NCI-H146 (cell line): ENCODE data around the gene SLIT3.
"Not testable (repeated sequence)": the region's sequence is repeated elsewhere in the genome, so short reads cannot be mapped to it uniquely, and the experiment has no call there.

Source experiments
- DNase-seq: peaks from one replicate; lab custom pipeline; 2025; lab: John Stamatoyannopoulos, UW

SLIT3 gene

DNA sequence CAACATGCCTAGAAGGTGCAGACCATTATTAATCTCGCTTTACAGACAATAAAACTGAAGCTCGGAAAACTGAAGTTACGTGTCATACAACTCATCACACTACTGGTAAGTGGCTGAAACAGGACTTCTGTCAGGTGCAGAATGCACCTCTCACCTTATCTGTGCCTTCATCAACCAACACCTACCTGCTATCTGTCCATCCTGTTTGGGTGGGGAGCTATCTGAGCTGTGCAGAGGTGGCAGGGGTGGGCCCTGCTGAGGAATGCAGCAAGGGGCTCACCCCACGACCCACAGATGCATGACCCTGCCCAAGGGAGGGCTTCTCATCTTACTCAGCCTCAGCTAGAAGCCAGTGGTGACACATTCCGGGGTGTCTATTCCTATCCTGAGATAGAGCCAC is 81.6 kb downstream of the SLIT3 start:
- no peak for DNase-seq

DNA sequence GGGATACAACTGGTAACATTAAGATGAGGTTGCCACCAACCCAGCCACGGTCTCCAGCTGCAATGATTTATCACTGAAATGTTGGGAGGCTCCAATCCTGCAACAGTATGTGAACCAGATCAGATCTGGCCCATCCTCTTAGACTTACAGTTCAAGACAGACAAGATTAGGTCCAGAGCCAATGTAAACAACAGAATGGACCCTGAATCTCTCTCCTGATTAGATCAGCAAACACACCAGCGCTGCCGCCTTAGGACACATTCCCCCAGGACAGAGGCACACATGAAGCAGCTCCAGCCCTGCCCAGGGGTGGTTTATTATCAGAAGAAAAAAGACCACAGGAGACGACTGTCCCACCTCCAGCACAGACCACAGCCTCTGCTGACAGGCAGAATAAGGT is 82.1 kb downstream of the SLIT3 start:
- DNase-seq = no peak

DNA sequence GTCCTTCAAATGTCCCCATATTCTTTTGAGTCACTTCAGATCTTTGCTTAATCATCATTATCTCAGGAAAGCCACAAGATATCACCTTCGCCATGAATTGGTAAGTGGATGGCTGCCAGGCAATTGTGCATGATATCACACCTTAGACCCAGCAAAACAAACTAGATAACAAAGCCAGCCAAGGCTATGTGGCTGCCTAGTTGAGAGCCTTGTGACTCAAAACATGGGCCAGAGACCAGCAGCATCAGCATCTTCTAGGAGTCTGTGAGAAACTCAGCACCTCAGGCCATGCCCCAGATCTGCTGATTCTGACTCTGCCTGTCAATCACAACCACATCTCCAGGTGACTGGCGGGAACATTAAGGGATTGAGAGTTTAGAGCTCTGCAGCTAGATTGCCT is 82.8 kb downstream of the SLIT3 start:
- DNase-seq = no peak

DNA sequence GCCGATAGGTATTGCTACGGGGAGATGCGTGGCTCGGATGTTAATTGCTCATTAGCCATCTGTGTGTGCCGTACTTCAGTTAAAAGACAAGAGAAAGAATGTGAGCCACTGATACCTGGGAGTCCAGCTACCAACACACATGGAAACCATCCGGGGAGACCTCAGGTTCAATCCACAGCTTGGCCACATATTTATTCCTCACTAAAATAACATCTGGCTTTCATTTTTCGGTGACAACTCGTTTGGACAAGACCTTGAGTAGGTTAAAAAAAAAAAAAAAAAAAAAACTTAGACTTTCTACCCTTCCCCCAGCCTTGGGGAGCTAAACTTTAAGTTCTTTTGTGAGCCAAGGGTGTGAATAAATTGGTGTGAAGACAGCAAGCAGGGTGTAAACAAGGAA is 84.1 kb downstream of the SLIT3 start:
- no peak for DNase-seq

DNA sequence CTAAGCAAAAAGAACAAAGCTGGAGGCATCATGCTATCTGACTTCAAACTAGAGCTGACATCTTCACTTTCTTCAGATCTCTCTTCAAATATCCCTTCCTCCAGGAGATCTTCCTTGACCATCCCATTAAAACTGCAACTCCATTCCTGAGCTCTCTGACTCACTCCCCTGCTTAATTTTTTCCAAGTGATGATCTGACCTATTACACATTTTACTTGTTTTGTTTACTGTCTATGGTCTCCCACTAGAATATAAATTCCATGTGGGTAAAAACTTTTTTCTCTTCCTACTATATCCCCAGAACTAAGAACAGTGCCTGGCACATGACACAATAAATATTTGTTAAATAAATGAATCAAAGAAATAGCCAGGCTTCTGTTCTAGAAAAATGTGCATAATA is 87.5 kb downstream of the SLIT3 start:
- DNase-seq = no peak

DNA sequence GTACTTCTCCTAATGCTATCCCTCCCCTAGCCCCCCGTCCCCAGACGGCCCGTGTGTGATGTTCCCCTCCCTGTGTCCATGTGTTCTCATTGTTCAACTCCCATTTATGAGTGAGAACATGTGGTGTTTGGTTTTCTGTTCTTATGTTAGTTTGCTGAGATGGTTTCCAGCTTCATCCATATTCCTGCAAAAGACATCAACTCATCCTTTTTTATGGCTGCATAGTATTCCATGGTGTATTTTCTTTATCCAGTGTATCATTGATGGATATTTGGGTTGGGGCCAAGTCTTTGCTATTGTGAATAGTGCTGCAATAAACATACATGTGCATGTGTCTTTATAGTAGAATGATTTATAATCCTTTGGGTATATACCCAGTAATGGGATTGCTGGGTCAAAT is 89.2 kb downstream of the SLIT3 start:
- DNase-seq = not testable (repeated sequence)

DNA sequence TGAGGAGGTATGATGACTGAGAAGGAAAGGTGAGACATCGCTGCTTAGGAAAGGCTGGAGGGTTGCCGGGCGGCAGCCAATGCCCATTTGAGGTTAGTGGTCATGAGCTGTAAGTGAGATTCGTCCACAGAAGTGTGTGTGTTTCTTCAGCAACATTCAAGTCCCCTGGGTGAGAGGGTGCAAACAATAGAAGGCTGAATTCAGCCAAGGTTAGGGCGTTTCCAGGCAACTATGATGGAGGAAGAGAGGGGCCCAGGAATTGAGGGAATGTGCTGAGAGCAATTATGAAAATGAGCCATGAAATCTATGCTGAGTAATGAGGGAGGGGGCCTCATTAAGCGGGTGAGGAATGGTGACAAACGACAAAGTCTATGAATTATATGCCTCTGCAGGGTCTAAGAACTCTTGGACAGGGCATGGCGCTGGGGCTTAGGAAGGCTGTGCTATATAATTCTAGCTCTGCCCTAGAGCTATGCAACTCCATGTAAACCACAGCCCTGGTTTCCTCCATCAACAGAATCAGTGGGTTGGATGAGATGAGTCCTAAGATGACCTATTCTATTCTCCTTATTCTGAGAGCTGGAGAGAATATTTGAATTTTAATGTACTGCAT is 96.0 kb downstream of the SLIT3 start:
- DNase-seq = no peak

DNA sequence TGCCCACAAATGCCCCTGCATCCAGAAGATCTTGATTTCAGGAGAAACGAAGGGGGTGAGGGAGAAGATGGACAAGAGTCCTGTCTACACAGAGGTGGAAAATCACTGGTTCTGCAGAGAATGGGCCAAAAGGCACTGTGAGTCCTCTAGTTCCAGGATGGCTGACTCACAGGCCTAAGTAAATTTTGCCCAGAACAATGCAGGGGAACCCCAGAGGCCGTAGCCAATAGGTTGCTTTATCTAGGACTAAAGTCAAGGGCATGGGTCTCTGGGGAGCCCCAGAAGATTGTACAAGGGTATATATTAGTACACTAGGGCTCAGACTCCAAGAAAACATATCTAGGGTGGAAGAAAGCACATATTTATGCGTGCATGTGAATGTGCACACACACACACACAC is 98.0 kb downstream of the SLIT3 start:
- DNase-seq = no peak

DNA sequence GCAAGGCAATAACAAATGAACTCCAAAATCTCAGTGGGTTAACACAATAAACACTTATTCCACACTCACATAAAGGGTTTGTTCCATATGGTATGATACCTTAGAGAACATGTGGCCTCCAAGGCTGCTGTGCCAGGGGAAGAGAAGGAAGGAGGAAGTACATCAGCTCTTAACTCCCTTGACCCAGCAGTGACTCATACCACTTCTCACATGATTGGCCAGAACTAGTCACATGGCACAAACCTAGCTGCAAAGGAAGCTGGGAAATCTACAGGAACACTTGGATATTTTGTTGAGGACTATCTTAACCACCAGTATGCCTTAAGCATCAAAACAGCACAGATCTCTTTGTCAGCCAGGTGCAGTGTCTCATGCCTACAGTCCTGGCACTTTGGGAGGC is 99.3 kb downstream of the SLIT3 start:
- no peak for DNase-seq

DNA sequence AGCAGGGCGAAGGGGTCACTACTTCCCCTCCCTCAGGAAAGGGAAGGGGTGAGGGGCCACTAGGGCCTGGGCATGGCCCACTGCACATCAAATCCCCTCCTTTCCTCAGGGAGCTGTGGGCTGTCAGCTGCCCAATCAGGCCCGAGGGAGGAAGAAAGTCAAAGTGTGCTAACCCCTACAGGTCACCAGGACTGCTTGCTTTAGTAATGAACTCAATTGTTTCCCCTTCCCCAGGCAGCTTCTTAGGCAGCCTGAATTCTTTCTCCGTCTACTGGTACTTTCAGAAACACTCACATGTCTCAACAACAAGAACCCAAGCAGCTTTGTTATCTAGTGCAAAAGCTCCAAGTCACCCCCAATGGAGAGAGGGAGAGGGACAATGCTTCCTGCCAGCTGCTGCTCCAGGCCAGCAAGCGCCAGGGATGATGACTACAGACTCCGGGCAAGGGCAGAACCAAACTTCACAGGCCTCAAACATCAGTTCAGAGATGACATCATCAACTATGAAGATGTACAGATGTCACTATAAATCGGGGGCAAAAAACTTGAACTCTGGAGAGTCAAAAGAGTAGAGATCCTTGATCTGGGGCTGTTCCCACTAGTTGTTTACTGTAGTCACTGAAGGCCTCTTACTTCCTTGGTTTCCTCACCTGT is 100.7 kb downstream of the SLIT3 start:
- no peak for DNase-seq

DNA sequence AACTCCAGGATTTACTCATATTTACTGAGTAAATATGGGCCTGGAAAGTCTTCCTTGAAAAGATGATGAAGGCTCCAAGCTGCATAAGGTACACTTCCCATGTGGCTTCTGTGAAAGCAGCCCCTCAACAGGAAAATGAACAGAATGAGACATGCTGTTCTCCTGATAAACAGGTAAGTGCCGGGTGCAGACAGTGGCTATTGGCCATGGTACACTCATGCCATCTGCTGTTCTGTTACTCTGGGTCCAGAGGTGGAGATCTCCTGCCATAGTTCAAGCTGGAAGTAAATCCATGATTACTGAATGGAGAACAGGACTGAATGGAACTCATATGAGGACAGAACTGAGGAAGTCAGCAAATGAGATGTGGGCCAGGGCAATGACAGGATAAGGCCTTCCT is 103.6 kb downstream of the SLIT3 start:
- DNase-seq = no peak

DNA sequence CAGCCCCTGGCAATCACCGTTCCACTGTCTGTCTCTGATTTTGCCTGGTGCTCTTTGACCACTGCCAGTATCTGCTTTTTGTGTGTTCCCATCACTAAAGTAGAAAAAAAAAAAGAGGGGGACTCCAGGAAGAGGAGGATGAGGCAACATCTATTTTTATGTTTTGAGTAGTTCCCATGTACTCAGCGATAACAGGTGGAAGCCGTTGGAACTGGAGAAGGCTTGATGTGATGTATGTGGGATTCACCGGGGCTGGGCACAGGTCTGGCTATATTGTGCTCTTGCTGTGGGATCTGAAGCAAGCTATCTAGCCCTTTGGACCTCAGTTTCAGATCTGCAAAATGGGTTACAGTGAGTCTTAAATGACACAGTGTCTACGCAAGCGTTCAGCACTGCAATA is 104.9 kb downstream of the SLIT3 start:
- no peak for DNase-seq

DNA sequence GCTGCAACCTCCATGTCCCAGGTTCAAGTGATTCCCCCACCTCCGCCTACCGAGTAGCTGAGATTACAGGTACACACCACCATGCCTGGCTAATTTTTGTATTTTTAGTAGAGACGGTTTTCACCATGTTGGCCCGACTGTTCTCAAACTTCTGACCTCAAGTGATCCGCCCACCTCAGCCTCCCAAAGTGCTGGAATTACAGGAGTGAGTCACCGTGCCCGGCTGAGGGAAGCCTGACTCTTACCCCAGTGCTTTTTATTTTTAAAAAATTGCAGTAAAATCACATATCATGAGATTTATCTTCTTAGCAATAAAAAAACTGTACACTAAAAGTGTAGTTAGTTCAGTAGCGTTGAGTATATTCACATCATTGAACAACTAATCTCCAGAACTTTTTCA is 105.3 kb downstream of the SLIT3 start:
- DNase-seq = no peak

DNA sequence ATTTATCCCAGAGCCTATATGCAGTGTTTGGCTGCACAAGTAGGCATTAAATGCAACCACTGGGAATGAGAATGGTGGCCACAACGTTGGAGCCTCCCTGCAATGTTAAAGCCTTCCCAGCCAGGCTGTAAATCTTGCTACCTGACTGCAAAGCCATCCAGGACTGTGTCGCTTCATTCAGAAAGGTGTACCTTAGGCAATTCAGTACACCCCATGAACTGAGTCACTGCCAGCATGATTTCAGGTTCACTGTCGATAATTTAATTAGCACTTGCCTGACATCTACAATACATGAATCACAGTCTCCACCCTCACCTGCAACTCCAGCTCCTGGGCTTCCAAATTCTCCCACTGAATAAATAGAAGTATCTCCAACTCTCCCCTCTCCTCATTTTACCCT is 108.4 kb downstream of the SLIT3 start:
- DNase-seq = no peak

DNA sequence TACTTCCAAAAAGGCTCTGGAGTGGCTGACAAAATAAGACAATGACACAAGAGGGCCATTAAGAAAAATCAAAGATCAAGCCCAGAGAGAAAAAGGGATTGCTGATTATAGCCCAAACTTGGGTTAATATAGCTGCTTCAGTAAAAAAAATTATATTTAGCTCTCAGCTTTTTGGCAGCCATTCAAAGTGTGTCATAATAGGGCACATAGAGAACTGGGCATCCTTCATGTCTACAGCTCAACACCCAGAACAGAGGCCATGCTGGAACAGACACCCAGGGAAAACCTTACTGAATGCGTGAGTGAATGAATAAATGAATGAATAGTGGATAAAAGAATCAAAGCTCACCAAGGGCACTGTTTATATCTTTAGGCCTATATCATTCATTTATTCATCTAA is 110.1 kb downstream of the SLIT3 start:
- DNase-seq = no peak

DNA sequence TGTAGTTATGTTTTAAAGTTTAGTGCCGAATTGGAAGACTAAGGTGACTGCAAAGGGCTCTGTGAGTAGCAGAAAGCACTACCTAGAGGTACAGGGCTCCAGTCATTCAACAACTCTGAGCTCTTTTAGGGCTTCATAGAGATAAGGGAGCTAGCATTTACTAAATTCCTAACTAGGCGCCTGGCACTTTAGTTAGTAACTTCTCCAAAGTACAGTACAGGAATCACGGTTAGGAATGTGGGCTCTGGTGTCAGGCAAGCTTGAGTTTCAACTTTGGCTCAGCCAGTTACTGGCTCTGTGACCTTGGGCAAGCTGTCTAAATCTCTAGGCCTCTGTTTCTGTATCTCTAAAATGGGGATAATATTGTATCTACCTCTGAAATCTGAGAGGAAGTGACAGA is 115.3 kb downstream of the SLIT3 start:
- DNase-seq = no peak

DNA sequence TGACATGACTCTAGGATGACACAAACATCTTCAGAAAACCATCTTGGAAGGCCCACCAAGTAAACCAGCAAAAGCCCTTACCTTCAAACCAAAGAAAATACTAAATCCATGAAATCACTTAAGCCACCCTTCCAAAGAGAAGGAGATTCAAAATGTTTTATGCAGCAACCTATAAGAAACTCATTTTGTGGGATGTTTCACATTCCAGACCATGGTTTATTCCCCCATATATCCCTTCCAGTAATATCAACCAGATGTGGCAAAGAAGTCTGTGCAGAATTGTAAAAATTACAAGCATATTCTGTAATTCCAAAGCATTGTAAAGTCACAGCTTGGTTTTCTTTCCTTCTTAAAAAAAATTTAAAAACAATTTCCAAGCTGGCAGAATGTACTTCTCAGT is 117.4 kb downstream of the SLIT3 start:
- no peak for DNase-seq

DNA sequence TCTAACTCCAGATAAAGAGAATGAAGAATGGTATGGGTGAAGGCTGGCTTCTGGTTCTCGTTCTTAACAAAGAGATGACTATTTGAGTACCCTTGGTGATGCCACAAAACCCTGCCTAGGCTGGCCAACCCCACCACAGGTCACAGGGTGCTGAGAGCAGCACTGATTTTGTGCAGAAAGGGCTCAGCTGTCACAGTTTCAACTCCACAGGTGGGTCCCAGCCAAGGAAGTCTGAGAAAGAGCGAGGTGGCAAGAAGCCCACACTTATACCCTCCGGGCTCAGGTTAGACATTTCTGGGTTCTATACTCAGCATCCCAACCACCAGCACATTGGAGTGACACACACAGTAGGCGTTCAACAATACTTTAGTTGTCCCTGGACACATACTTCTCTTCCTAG is 118.1 kb downstream of the SLIT3 start:
- DNase-seq = no peak

DNA sequence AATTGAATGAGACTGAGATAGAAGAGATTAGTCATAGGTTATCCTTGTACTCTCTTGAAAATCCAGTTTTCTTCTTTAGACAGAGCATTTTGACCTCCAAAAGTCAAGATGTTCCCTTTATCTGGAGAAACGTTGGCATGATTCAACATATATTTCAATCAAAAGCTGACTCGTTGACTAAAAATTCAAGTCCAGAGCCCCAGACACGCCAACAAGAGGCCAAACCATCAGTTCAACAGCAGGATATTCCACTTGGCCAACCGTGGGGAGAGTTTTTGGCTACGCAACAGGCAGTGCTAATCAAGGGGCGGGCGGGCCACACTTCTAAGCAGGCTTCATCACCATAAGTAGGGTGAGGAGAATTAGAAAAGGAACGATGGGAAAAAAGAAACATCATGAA is 119.1 kb downstream of the SLIT3 start:
- no peak for DNase-seq

DNA sequence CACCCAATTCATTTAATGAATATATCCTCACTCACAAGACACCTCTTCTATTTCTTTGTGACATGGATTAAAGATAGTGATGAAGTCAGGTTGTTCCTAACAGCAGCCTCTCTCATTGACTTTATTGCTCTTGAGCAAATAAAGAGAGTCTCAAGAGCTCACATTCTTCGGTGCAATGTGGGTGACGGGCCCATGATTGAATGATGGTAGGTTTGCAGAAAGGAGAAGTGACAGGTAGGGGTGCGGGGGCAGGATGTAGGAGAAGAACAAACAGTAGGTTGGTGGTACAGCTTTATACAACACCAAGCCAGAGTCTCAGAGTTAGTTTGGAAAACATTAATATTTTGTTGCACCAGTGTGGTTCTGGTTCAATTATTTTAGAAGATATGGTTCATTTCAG is 122.2 kb downstream of the SLIT3 start:
- no peak for DNase-seq

DNA sequence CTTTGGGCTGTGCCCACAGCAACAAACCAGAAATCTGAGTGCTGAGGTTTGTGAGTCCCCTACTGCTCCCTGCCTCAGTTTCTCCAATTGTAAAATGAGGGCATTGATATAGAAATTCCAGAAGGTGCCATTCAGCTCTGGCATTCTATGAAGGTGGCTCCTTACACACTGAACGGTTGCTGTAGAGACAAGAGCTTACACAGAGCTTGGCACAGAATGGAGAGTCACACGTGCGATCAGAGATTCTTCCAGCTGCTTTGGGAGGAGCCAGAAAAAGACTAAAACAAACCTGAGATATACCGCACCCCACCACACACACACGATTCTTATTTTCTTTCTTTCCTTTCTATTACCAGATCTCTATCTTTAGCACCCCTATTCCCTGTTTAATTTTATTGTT is 122.7 kb downstream of the SLIT3 start:
- no peak for DNase-seq

DNA sequence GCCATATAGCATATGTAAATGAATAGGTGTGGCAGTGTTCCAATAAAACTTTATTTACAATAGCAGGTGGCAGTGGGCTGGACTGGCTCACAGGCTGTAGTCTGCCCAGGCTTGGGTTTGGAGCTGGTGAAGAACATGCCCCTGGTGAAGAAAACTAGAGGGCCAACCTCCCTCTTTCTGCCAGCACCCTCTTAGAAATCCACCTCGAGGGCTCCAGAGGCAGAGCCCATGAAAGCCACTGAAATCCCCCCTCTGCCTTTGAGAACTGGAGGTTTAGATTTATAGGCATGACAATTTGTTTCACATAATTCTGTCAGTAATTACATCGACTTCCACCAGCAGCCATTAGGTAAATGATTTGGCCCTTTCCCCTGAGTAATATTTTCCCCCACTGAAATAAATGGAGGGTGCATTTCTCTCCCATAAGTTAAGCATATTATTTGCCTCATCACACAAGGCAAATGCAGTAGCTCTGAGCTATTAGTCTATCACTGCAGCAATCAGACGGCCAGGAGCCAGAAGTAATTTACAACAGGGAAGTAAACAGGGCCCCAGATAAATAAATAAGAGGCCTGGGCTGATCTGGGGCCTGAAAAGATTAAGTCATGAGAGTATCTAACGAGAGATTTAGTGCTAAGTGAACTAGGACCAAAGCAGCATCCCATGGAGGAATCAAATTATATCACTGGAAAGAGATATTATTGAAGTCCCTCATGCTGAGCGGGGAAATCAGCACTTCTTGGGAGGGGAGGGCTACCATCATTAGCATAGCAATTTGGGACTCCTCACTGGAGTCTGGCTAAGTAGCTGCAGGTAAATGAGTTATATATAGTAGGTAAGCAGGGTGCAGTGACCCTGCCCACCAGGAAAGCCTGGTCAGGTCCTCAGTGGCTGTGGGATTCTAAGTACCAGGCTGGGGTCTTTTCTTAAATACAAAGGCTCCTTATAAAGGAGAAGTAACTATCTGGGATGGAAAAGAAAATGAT is 123.9 kb downstream of the SLIT3 start:
- no peak for DNase-seq

DNA sequence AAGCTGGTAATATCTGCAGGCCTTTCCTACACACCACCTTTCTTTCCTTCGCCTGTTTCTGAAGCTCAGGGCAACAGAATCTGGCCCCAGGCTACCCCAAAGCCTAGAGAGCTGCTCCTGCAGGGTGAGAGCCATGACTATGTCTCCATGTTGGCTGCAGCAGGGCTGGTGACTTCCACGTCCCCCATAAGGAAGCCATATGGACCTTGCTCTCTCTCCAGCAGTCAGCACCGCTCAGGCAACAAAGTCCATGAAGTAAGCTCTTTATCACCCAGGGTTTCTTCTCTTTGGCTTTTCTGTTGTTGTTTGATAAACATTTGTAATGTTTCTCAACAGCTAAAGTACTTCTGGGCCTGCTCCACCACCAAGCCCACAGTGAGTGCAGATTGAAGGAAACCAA is 125.2 kb downstream of the SLIT3 start:
- DNase-seq = no peak
